HG03103 (cell line): ENCODE results near the gene NFAM1.
A peak's percentile ranks its signal among the peaks of the same experiment; 100 is the strongest.

Experiments
- ATAC-seq: cut with Tn5 transposase; IDR thresholded peaks from one replicate; pipeline ENCODE4 v1.9.1; 2021; ENCODE audit warnings: low read depth; ENCODE audit not compliant: unreplicated experiment

Gene NFAM1

GRCh38 chr22:42440728-42441127 is 8.5 kb upstream of the NFAM1 start:
- ATAC-seq: no peak

GRCh38 chr22:42439821-42440674 is 7.8 kb upstream of the NFAM1 start:
- no peak for ATAC-seq

- ATAC-seq: no peak
Measured at GRCh38 chr22:42439021-42439567, 6.9 kb upstream of the NFAM1 start.

- no peak for ATAC-seq
Measured at GRCh38 chr22:42438293-42438650, 6.1 kb upstream of the NFAM1 start.

GRCh38 chr22:42437488-42438292 is 5.5 kb upstream of the NFAM1 start:
- ATAC-seq: peak; percentile 59

- no peak for ATAC-seq
Measured at GRCh38 chr22:42436404-42436803, 4.2 kb upstream of the NFAM1 start.

GRCh38 chr22:42434748-42435425 is 2.7 kb upstream of the NFAM1 start:
- ATAC-seq: no peak

GRCh38 chr22:42433754-42434682 is 1.8 kb upstream of the NFAM1 start:
- ATAC-seq: no peak

- no peak for ATAC-seq
Measured at GRCh38 chr22:42432818-42433217, 615 bp upstream of the NFAM1 start.

GRCh38 chr22:42431401-42432019 is 693 bp downstream of the NFAM1 start:
- ATAC-seq: no peak

- no peak for ATAC-seq
Measured at GRCh38 chr22:42430528-42431125, 1.6 kb downstream of the NFAM1 start.

- ATAC-seq: no peak
Measured at GRCh38 chr22:42428760-42429159, 3.4 kb downstream of the NFAM1 start.

GRCh38 chr22:42428025-42428424 is 4.2 kb downstream of the NFAM1 start:
- no peak for ATAC-seq

GRCh38 chr22:42427167-42427566 is 5.0 kb downstream of the NFAM1 start:
- ATAC-seq: no peak

GRCh38 chr22:42425989-42426355 is 6.2 kb downstream of the NFAM1 start:
- no peak for ATAC-seq

GRCh38 chr22:42425337-42425988 is 6.7 kb downstream of the NFAM1 start:
- no peak for ATAC-seq

GRCh38 chr22:42419243-42419881 is 12.8 kb downstream of the NFAM1 start:
- no peak for ATAC-seq

GRCh38 chr22:42418811-42419242 is 13.4 kb downstream of the NFAM1 start:
- no peak for ATAC-seq
